GM21529 (cell line): ENCODE measurements around the gene TMPRSS7.

Source experiments
- ATAC-seq: cut with Tn5 transposase; IDR thresholded peaks from one replicate; pipeline ENCODE4 v1.9.1; 2021; ENCODE audit not compliant: unreplicated experiment

TMPRSS7 gene

DNA sequence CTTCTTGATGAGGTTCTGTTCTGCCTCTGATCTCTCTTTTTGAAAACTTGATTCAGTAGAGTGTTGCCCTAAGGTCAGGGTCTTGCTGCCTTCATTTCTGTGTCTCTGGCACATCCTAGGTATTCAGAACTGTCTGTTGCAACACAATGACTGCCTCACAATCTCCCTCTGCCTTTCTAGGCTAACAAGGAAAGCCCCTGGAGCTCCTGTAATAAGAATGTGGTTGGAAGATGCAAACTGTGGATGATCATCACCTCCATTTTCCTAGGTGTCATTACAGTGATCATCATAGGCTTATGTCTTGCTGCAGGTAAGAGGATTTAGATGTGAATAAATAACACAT lies 58.6 kb downstream of the TMPRSS7 start:
- ATAC-seq: no peak

DNA sequence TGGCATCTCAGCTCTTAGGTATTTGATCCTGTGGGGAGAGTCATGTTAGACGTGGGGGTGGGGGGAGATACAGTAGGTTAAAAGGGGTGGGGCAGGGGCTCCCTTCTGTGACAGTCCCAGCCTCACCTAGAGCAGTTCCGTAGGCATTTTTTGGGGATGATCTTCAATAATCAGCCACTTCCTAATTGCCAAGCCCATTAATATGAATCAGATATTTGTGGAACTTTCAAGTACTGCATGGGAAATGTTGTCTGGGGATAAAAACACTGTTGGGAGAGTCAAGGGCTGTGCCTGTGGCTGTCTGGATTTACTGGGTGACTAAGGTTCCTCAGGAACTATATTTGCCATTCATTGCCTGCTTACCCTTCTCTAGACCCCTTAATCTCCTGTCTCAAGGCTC lies 61.2 kb downstream of the TMPRSS7 start:
- ATAC-seq: no peak

DNA sequence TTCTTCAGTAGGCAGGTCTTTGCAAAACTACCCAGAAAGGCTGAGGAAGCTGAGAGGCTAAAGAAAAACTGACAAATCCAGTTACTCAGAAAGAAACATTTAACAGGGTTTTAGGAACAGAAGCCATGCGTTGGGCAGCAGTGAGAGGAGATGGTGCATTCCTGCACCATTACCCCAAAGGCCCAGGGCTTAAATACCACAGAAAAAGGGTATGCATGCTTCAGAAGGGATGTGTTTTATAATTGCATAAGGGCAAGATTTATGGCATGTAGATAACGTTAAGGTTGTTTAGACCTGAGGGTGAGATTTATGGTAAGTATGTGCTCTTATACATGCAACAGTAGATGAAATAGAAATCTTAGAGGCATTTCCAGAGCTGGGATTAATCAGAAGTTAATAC lies 61.6 kb downstream of the TMPRSS7 start:
- no peak for ATAC-seq

DNA sequence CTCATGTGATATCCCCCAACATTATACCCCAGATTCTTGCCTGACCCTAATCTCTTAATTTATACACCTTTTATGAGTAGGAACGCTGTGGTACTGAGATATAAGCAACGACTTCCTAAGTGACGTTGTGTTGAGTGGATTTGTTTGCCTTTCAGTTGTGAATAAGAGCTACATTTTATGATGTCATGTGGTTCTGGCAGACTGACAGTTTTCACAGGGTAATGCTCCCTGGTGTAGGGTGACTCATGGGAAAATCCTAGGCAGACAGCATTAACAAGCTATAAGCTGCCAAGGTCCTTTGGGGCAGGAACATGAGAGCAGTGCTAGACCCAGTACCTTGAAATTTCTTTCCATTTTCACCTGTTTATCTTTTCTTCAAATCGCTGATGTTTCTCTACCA lies 62.8 kb downstream of the TMPRSS7 start:
- ATAC-seq: no peak

DNA sequence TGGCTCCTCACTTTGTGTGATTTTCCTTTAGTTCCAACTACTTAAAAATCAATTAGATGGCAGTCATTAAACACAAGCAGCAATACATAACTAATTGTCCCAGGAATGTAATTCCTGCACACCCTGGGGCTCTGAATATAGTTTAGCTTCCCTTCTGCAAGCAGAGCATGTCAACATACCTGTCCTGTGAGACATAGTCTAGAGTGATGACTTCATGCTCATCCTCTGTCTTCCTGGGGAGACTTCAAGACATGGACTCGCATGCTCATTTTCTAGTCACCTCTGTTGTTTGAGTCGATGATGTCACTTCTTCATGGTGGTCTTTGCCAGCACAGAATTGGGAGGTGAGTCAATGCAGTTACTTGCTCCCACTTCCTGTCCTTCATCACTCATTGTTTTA lies 67.4 kb downstream of the TMPRSS7 start:
- ATAC-seq: no peak

- no peak for ATAC-seq
Observed at GRCh38 chr3:112104774-112105173, 70.2 kb downstream of the TMPRSS7 start.

DNA sequence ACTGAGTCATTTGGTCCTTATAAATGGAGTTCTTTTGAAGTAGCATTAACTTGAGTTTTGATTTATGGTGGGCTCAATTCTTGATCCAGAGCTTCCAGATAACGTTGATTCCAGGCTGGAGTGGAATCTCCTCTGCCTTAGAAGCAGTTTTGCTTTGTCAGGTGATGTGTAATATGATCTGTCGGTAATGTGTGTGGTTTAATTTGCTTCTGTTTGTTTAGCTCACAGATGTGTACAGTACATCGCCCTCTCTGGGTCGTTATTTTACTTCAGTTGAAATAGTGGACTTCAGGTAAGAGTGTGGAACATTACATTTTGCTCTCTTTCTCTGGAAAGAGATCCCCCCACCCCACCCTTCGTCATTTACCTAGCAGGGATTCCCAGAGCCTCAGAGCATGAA lies 74.8 kb downstream of the TMPRSS7 start:
- no peak for ATAC-seq

DNA sequence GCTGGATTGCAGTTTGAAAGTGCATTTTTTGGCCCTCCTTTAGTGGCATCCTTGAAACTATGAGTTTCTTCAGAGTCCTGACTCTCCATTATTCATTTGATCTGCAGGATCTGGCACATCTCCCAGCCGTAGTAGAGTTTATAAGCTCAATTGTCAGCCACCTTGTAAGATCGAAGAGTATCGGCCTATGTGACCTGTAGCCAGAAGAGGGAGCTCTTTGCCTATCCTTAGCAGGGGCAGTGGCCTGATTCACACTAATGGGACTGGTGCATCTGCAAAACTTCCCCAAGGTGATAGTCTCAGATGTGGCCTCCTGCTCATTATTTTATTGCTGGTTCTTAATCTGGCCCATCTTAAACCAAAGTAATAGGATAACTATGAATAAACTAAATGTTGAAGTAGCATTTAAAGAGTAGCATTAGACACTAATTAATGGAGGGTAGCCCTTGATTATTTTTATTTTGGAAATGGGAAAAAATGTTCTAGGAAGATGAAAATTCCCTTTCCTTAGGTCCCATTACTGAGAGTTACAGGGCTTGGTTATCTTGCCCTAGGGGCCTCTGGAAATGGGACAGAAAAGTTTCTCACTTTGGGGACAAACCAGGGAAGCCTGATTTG lies 77.4 kb downstream of the TMPRSS7 start:
- peak; percentile 49 for ATAC-seq

- peak; percentile 28 for ATAC-seq
Observed at GRCh38 chr3:112114576-112115160, 80.1 kb downstream of the TMPRSS7 start.

GRCh38 chr3:112115161-112115739 lies 80.7 kb downstream of the TMPRSS7 start:
- ATAC-seq: peak; percentile 41

GRCh38 chr3:112115806-112116383 lies 81.4 kb downstream of the TMPRSS7 start:
- peak; percentile 16 for ATAC-seq

DNA sequence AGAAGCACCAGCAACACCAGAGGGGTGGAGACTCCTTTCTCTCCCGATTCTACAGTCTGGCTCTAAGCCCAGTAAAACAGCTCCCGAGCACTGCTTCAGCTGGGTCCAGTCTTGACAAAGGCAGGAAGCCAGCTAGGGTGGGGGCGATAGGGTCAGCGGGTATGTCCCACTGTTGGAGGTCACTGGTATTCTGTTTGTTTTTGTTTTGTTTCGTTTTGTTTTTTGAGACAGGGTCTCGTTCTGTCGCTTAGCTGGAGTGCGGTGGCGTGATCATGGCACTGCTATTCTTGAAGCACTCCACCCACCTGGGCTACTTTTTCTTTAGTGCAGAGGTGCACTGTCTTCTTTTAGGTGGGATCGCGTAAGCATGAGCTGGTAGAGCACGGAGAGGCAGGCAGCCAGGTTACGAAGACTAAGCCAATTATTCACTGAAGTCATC lies 82.2 kb downstream of the TMPRSS7 start:
- no peak for ATAC-seq

GRCh38 chr3:112117415-112117814 lies 82.9 kb downstream of the TMPRSS7 start:
- no peak for ATAC-seq

DNA sequence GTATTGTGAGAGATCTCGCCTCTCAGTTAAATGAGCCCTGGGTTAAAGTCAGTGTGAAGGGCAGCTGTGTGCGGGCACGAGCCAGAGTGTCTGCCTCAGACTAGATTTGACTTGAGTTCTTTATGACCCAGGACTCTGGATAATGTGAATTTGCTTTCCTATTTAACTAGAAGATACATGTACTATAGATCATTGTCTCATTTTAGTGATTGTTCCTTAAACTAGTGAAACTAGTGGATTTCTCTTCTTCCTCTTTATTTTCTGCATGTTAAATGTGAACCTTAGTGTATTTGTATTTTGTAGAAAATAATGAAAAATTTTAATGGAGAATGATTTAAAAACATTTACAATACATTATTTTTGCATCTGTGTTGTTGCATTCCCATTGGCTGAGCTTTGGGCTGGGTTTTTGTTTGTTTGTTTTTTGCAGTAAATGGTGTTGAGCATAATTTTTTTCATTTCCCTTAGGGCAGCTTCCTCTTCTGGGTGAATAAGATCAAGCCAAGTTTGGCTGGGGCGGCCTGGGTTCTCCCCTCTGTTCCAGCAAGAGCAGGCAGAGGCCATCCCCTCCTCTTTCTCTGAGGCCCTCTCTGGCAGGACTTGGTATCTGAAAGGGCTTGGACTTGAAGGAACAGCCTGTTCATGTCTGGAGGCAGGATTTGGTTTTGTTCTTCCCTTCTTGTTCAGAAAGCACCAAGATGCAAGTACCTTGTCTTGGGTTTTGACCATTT lies 83.5 kb downstream of the TMPRSS7 start:
- ATAC-seq: peak; percentile 17

- peak; percentile 34 for ATAC-seq
Observed at GRCh38 chr3:112119962-112120836, 85.7 kb downstream of the TMPRSS7 start.

DNA sequence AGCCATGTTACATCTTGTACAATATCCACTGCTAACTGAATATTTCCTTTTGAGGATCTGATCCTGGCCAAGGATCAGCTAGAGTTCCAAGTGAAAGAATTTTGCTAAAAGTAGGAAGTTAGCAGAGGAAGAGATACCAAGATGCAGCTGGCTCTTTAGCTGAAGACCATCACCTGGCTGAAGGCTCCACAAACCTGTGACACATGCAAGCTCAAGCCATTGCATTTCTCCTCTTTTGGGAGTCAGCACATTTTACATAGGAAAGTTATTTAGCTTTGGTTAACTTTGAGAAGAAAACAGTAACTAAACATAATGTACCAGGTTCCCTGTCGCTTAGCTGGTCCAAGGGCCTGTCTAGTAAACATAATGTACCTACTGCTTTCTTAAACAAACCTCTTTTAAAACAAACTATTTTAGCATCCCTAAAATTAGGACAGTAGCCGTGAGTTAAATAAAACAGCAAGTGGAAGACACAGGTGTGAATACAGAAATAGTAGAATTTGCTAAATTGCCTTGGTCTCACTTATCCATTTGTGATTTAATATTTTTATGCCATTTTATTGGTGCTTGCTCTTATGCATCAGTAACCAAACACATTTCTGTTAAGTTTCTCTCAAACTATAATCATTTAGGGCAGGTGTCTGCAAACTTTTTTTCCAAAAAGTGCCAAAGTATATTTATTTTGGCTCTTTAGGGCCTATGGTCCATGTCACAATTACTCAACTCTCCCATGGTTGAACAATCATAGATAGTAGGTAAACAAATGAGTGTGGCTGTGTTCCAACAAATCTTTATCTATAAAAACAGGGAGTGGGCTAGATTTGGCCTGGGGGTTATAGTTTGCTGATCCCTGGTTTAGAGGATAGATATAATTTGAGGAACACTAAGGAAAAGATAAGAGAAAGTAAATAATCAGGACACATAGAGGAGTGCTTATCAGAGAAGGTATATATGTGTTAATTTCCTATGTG lies 87.3 kb downstream of the TMPRSS7 start:
- no peak for ATAC-seq

DNA sequence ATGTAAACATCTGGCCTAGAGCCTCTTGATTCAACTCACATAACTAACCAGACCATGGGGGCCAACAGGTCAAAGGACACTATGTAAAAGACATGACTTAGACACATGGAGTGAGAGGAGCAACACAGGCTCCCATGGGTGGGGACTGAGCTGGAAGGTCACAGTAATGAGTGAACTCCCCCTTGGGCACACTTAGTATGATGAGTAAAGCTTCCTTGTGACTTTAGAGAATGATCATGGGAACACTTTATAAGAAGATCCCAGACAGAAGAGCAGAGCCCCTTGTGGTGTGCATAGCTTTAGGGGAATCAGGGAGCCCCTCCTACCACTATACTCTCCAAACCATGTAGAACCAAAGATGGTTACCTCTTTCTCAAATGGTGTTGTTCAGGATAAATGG lies 88.3 kb downstream of the TMPRSS7 start:
- ATAC-seq: no peak

GRCh38 chr3:112123548-112123947 lies 89.0 kb downstream of the TMPRSS7 start:
- no peak for ATAC-seq

DNA sequence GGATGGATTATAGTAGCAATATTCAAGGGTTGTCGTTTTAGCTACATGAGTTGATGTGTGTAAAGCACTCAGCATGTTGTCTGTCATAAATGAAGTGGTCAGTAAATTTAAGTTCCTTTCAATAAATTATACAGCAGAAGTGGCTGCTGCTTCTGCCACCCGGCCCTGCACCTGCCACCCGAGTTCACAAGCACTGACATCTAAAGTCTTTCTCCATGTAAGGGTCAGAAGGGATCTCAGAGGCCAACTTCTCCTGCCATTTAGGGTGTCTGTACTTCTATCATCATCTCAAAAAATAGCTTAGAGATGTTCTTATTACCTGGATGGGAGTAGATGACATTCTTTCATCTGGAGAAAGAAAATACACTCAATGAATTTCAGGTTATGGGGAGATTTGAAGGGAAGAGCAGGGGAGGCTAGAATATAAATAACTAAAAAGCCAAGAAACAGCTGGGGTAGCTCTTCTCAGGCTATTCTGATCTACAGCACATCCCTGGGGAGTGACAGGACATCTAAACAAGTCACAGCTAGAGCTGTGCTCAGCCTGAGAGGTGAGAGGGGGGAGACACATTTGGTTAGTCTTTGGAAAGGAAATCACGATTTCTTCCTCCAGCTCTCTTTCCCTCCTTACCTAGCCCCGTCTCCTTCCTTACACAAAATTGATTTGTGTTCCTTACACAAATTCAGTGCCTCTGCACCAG lies 90.5 kb downstream of the TMPRSS7 start:
- no peak for ATAC-seq
